ENCODE results near the gene RNU4-1.
"Not testable (repeated sequence)": the region's sequence is repeated elsewhere in the genome, so short reads cannot be mapped to it uniquely, and the experiment has no call there.

DNA sequence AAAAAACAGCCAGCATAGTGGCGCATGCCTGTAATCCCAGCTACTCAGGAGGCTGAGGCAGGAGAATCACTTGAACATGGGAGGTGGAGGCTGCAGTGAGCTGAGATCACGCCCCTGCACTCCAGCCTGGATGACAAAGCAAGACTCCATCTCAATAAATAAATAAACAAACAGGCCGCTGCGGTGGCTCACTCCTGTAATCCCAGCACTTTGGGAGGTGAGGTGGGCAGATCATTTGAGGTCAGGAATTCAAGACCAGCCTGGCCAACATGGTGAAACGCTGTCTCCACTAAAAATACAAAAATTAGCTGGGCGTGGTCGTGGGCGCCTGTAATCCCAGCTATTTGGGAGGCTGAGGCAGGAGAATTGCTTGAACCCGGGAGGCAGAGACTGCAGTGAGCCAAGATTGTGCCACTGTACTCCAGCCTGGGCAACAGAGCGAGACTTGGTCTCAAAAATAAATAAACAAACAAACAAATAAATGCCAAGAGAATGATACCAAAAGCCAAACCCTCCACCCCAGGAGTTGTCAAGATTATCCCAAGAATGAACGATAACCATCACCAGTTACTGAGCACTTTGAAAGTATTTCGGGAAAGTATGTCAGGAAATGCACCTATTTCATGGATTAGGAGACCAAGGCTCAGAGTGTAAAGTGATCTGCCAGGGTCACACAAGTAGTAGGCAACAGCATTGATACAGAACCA lies 41.5 kb downstream of the RNU4-1 start:
- TF ChIP-seq EZH2 (optimal IDR thresholded peaks at IDR 0.05; ENCODE audit: low read depth, low read length); EZH2phosphoT487 (IDR thresholded peaks at IDR 0.05; ENCODE audit: low read length): not testable (repeated sequence)
- TF ChIP-seq, protein P1, sequence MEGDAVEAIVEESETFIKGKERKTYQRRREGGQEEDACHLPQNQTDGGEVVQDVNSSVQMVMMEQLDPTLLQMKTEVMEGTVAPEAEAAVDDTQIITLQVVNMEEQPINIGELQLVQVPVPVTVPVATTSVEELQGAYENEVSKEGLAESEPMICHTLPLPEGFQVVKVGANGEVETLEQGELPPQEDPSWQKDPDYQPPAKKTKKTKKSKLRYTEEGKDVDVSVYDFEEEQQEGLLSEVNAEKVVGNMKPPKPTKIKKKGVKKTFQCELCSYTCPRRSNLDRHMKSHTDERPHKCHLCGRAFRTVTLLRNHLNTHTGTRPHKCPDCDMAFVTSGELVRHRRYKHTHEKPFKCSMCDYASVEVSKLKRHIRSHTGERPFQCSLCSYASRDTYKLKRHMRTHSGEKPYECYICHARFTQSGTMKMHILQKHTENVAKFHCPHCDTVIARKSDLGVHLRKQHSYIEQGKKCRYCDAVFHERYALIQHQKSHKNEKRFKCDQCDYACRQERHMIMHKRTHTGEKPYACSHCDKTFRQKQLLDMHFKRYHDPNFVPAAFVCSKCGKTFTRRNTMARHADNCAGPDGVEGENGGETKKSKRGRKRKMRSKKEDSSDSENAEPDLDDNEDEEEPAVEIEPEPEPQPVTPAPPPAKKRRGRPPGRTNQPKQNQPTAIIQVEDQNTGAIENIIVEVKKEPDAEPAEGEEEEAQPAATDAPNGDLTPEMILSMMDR (IDR thresholded peaks at IDR 0.05; ENCODE audit: low read length): not testable (repeated sequence)
